ENCODE results near the gene ITGAL.

ITGAL gene

GRCh38 chr16:30548416-30549253, 76.1 kb downstream of the ITGAL start:
- DNase-seq = no peak

DNA sequence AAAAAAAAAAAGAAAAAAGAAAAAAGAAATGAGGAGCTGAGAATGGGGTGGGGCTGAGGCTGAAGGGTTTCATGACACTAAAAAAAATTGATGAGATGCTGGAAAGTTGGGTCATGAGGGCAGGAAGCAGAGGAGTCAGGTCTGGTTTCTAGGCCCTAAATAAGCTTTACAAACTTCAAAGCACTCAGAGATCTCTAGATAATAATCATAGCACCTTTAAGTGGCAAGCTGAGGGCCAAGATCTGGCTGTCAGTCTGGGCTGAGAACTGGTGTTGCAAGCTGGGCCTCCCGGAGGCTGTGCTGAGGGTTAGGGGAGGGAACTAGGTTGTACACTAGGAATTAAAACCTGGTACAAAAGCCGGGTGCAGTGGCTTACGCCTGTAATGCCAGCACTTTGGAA, 79.2 kb downstream of the ITGAL start:
- DNase-seq = peak; percentile 69

- DNase-seq = no peak
These were observed 80.4 kb downstream of the ITGAL start for GRCh38 chr16:30552956-30553355.

DNA sequence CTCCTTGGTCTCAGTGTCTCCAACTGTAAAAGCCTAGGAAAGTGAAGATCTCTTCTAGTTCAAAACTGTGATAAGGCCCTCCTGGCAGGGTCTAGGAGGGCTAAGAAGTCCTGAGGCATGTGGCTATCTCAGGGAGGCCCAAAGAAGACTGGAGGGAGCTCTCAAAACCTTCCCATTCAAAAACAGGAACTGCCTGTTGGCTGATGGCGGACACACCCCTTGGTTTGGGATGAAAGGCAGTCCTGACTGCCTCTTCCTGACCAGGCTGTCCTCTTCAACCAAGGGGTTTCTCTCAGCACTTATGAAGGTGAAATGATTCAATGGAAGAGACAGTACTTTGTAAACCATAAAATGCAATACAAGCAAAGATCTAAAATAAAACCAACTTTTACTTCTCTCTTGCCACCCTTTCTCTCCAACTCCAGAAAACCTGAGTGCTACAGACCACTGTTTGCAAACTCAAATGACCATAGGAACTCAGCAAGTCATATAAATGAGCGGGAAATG, 80.9 kb downstream of the ITGAL start:
- no peak for DNase-seq

DNA sequence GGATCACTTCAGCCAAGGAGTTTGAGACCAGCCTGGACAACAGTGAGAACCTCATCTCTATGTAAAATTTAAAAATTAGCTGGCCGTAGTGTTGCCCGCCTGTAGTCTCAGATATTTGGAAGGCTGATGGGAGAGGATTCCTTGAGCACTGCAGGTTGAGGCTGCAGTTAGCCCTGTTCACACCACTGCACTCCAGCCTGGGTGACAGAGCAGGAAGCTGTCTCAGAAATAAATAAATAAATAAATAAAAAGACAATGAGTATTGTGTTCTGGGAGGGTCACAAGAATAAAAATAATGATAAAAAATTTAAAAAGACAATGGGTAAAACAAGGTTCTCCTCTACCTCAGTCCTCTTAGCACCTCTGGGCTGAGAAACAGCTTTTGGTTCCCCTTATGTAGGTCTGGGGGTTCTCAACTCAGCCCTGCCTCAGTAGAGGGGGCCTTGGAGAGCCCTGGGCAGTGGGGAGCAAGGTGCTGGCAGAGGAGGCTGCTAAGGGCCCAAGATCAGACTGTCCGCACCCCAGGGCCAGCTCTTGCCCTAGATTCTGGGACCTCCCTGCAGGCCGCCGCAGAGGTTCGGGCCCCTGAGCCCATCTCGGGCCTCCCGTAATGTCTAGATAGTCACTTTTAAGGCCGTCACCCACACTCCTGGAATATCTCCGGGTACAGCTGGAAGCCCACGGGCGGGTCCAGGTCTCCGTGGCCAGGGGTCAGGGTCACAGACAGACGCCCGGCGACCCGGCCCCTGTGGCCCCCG, 82.2 kb downstream of the ITGAL start:
- DNase-seq = no peak

GRCh38 chr16:30555315-30556124, 83.0 kb downstream of the ITGAL start:
- no peak for DNase-seq

- DNase-seq = no peak
These were observed 83.6 kb downstream of the ITGAL start for GRCh38 chr16:30556125-30556473.

GRCh38 chr16:30557707-30557956, 85.1 kb downstream of the ITGAL start:
- no peak for DNase-seq

DNA sequence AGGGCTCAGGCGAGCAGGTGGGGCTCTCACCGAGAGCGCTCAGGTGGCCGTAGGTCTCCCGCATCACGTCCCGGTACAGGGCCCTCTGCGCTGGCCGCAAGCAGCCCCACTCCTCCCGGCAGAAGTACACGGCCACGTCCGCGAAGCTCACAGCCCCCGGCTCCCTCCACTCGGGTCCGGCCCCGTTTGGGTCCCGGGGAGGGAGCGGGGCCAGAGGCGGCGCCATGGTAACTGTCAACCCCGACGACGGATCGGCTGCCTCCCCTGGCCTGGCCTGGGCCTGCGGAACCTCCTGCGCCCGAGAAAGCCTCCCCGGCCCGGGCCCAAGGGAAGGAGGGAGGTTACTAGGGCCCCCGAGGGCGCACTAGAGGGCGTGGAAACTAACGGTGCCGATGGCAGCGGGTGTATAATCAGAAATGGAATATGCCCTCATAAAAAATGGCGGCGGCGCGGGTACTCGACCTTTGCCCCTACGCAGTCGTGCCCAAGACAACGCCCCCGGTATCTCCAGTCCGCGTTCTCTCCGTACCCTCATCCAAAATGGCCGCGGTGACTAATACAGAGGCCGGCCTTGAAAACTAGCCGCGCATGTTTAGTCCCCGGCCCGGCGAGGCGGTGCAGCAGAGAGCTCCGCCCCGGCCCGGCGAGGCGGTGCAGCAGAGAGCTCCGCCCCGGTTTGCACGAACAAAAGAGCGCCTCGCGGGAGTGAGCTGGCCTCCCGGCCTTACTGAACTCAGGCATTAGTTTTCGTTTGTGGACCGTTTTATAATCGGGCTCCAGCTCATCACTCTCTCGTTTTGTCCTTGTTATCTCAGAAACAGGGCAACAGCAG, 85.6 kb downstream of the ITGAL start, which contains the start of gene ZNF764:
ZNF764 (minus strand) TSS at position 418 of the 832 bp plus-strand sequence; CDS start at position 226, 192 bp downstream.
- peak; percentile 98 for DNase-seq

GRCh38 chr16:30558789-30559377, 86.3 kb downstream of the ITGAL start:
- no peak for DNase-seq

- DNase-seq = no peak
These were observed 87.1 kb downstream of the ITGAL start for GRCh38 chr16:30559690-30560089.

DNA sequence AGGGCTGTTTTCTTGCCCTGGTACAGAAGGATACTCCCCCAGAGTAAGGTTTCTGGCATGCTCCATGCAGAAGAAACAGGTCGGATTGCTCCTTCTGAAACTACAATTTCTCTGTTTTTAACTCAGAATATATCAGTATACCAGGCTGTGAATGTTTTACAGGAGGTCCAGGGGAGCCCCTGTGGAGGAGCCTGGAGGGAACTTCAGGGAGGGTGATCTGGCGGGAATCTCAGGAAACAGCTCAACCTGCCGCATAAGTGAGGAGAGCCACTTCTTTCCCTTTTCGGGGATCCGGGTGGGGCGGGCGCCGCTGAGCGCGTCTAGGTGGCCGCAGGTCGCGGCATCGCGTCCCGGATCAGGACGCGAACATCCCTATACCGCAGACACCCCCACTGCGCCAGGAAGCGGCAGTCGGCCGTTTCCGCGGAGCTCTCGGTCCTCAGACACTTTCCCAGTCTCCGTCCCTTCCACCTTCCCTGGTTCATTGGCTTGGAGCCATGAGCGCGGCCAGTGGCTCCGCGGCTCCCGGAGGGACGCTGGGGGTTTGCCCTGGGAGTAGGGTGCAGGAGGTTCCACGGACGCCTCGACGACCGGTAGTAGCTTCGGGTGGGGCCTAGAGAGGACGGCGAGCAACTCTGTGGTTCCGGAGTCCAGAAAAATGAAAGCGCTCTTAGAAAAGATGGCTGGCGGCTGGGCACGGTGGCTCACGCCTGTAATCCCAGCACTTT, 88.7 kb downstream of the ITGAL start:
- peak; percentile 38 for DNase-seq

DNA sequence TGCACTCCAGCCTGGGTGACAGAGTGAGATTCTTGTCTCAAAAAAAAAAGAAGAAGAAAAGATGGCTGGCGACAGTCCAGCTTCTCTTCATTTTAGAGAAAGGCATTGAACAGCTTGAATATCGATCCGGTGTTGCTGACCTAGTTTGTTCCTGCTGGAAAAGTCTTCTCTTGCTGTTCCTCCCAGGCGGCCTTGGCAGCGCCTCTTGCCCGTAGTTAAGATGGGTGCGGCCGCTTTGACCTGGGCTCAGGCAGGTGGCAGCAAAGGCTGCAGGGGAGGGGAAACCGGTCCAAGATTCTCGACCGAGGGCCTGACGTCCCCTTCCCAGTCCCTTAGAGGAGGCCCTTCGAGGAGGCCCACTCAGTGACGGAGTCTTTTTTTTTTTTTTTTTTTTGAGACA, 89.5 kb downstream of the ITGAL start:
- DNase-seq = no peak

DNA sequence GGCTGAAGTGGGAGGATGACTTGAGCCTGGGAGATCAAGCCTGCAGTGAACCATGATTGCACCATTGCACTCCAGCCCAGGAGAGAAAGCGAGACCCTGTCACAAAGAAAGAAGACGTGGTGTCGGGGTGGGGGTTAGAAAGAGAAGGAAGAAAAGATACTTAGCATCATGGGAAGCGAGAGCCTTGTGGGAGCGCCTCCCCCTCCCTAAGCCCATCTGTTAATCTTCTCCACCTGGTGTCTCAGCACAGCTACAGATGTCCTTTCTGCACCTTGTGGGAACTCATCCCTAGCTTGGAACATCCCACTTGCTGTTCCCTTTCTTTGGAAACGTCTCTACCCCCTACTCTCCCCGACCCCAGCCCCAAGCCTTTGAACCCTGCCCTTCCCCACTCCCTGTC, 93.0 kb downstream of the ITGAL start:
- no peak for DNase-seq

DNA sequence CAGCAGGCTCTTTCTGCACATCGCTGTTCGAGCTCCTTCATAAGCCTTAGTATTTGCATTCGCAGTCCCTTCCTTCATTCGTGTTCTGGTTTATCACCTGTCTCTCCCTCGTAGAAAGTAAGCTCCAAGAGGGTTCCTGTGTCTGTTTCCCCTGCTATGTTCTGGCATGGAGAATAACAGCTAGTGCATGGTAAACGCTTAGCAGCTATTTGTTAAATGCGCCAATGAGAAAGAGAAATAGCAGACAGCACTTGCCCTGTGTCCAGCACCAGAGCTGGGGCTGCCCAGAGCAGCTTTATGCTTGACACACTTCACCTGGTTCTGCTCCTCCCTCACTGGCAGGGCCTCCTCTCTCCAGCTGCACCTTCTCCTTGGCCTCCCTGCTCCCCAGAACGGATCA, 93.4 kb downstream of the ITGAL start:
- no peak for DNase-seq

- DNase-seq = no peak
These were observed 94.0 kb downstream of the ITGAL start for GRCh38 chr16:30566531-30566930.

DNA sequence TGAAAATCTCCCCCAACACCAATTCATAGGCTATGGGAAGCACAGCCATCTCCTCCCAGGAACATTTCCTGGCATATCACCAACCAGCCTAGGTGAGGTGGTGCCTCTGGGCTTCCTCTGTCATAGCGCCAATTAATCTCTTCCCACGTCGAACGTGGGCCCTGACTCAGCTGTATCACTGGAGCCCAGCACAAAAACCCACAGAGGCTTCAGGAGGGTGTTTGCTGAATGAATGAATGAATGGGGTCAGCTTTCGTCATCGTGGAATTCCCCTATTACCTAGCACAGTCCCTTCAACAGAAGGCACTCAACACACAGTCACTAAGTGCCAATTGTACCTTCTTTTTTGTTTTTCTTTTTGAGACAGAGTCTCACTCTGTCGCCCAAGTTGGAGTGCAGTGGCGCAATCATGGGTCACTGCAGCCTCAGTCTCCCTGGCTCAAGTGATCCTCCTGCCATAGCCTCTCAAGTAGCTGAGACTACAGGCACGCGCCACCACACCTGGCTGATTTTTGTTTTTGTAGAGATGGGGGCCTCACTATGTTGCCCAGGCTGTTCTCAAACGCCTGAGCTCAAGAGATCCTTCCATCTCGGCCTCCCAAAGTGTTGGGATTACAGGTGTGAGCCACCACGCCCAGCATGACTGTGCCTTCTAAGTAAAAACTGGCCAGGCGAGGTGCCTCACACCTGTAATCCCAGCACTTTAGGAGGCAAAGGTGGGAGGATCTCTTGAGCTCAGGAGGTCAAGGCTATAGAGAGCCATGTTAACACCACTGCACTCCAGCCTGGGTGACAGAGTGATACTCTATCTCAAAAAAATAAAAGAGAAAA, 94.8 kb downstream of the ITGAL start:
- peak; percentile 67 for DNase-seq

DNA sequence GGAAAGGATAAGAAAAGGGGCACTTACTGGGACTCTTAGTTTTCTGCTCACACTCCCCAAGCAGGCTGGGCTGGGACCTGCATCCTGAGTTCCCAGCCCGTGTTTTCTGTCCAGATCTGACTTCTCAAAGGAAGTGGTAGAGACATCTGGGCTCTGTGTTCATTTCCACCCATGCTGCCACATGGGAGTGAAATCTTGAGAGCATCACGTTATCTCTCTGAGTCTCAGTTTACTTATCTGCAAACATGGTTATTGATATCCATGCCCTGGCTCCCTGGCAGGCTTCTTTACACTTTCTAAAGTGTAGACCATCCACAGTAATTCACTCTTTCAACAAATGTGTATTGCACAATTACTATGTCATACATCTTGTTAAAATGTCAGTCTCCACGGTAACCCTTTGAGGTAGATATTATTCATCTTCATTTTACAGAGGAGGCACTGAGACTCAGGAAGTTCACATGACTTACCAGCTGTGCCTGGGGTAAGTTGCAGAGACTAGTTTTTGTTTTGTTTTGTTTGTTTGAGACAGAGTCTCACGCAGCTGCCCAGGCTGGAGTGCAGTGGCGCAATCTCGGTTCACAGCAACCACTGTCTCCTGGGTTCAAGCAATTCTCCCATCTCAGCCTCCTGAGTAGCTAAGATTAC, 95.6 kb downstream of the ITGAL start:
- DNase-seq = peak; percentile 72

DNA sequence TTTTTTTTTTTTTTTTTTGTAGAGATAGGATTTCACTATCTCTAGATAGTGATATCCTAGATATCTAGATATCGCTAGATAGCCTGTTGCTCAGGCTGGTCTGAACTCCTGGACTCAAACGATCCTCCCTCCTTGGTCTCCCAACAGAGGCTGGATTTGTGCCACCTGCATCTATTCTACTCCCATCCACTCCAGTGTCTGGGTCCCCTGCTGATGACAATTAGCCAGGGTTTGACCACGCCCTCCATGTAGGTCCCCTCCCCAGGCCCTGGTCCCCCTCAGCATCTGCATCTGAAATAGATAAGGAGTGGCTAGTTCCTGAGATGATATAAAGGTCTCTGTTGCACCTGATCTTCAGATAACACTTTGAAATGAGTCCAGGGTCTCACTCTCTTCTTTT, 96.7 kb downstream of the ITGAL start:
- DNase-seq = no peak
